Loucy (cell line): ENCODE results near the gene DES.

Experiments
- H2AFZ ChIP-seq: fragments of 200-600 bp; sonication (generic); 2 replicates; pipeline ENCODE4 v1.6.0; 2016; ENCODE audit warnings: antibody characterized with exemption, mild to moderate bottlenecking, low read length, moderate library complexity
- H3F3A ChIP-seq: fragments of 200-600 bp; 2 replicates; pipeline ENCODE4 v1.6.0; 2016; ENCODE audit warnings: antibody characterized with exemption, low read depth, mild to moderate bottlenecking
- H3K27me3 ChIP-seq: fragments of 200-600 bp; sonication (generic); 2 replicates; pipeline ENCODE4 v1.6.1; 2014; ENCODE audit warnings: low read length, mild to moderate bottlenecking; ENCODE audit not compliant: insufficient read depth, poor library complexity, severe bottlenecking
- H3K36me3 ChIP-seq: fragments of 200-600 bp; sonication (generic); 2 replicates; pipeline ENCODE4 v1.6.1; 2016; ENCODE audit warnings: low read length; ENCODE audit not compliant: insufficient read depth
- H3K4me1 ChIP-seq: fragments of 200-600 bp; sonication (generic); 2 replicates; pipeline ENCODE4 v1.5.1; 2014; ENCODE audit warnings: low read length, mild to moderate bottlenecking; ENCODE audit not compliant: insufficient read depth, poor library complexity, severe bottlenecking
- H3K4me2 ChIP-seq: fragments of 200-600 bp; sonication (generic); 2 replicates; pipeline ENCODE4 v1.6.0; 2014; ENCODE audit warnings: antibody characterized with exemption, low read length, low read depth, mild to moderate bottlenecking; ENCODE audit not compliant: poor library complexity, severe bottlenecking
- H3K4me3 ChIP-seq: fragments of 200-600 bp; sonication (generic); 2 replicates; pipeline ENCODE4 v1.5.1; 2014; ENCODE audit warnings: low read length, mild to moderate bottlenecking, mixed read lengths; ENCODE audit not compliant: poor library complexity, severe bottlenecking
- H3K79me2 ChIP-seq: fragments of 200-600 bp; sonication (generic); 2 replicates; pipeline ENCODE4 v1.6.1; 2014; ENCODE audit warnings: low read length; ENCODE audit not compliant: insufficient read depth
- H3K9ac ChIP-seq: fragments of 200-600 bp; sonication (generic); 2 replicates; pipeline ENCODE4 v1.6.0; 2014; ENCODE audit warnings: mild to moderate bottlenecking, low read depth, low read length, moderate library complexity; ENCODE audit not compliant: poor library complexity, severe bottlenecking
- H3K9me2 ChIP-seq: fragments of 200-600 bp; sonication (generic); replicated peaks from 2 replicates; pipeline ENCODE4 v1.6.1; 2016; ENCODE audit warnings: low read depth, low read length, mixed read lengths
- H3K9me3 ChIP-seq: fragments of 200-600 bp; sonication (generic); 2 replicates; pipeline ENCODE4 v1.6.1; 2014; ENCODE audit warnings: mild to moderate bottlenecking, antibody characterized with exemption, low read length, low read depth; ENCODE audit not compliant: insufficient read depth
- H4K20me1 ChIP-seq: fragments of 200-600 bp; sonication (generic); 2 replicates; pipeline ENCODE4 v1.6.0; 2014; ENCODE audit warnings: antibody characterized with exemption, low read length, mild to moderate bottlenecking; ENCODE audit not compliant: insufficient read depth, poor library complexity, severe bottlenecking
- EZH2phosphoT487 ChIP-seq: fragments of 200-600 bp; IDR thresholded peaks from 2 replicates; pipeline ENCODE4 v1.6.1; 2018; ENCODE audit warnings: antibody characterized with exemption, mild to moderate bottlenecking, moderate library complexity, borderline replicate concordance
- TF ChIP-seq, protein P1 (sequence below): fragments of 200-600 bp; sonication (generic); conservative IDR thresholded peaks from 2 replicates; pipeline ENCODE4 v1.5.1; 2014; ENCODE audit warnings: mild to moderate bottlenecking, antibody characterized with exemption, low read length

Gene DES

DNA sequence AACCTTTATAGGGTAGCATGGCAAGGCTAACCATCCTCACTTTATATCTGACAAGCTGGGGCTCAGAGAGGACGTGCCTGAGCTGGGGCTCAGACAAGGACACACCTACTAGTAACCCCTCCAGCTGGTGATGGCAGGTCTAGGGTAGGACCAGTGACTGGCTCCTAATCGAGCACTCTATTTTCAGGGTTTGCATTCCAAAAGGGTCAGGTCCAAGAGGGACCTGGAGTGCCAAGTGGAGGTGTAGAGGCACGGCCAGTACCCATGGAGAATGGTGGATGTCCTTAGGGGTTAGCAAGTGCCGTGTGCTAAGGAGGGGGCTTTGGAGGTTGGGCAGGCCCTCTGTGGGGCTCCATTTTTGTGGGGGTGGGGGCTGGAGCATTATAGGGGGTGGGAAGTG is 1.2 kb upstream of the DES start:
- H3K4me3 ChIP-seq: no peak overlapping the region
- no peak overlapping the region for H3K4me2 ChIP-seq
- no peaks in the 10 kb centered on the region for H3K27me3 ChIP-seq
- H3K36me3 ChIP-seq: no peaks in the 10 kb centered on the region
- H3K9me2 ChIP-seq: no peaks in the 10 kb centered on the region
- H3K9me3 ChIP-seq: no peaks in the 10 kb centered on the region
- no peaks in the 10 kb centered on the region for H4K20me1 ChIP-seq
- H3K79me2 ChIP-seq: no peaks in the 10 kb centered on the region
- TF ChIP-seq EZH2phosphoT487: no peak
- TF ChIP-seq, protein P1, sequence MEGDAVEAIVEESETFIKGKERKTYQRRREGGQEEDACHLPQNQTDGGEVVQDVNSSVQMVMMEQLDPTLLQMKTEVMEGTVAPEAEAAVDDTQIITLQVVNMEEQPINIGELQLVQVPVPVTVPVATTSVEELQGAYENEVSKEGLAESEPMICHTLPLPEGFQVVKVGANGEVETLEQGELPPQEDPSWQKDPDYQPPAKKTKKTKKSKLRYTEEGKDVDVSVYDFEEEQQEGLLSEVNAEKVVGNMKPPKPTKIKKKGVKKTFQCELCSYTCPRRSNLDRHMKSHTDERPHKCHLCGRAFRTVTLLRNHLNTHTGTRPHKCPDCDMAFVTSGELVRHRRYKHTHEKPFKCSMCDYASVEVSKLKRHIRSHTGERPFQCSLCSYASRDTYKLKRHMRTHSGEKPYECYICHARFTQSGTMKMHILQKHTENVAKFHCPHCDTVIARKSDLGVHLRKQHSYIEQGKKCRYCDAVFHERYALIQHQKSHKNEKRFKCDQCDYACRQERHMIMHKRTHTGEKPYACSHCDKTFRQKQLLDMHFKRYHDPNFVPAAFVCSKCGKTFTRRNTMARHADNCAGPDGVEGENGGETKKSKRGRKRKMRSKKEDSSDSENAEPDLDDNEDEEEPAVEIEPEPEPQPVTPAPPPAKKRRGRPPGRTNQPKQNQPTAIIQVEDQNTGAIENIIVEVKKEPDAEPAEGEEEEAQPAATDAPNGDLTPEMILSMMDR: no peak
- H3F3A ChIP-seq: no peaks in the 10 kb centered on the region
- no peaks in the 10 kb centered on the region for H3K4me1 ChIP-seq
- no peak overlapping the region for H3K9ac ChIP-seq
- no peak overlapping the region for H2AFZ ChIP-seq

DNA sequence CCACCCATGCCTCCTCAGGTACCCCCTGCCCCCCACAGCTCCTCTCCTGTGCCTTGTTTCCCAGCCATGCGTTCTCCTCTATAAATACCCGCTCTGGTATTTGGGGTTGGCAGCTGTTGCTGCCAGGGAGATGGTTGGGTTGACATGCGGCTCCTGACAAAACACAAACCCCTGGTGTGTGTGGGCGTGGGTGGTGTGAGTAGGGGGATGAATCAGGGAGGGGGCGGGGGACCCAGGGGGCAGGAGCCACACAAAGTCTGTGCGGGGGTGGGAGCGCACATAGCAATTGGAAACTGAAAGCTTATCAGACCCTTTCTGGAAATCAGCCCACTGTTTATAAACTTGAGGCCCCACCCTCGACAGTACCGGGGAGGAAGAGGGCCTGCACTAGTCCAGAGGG is 803 bp upstream of the DES start:
- TF ChIP-seq EZH2phosphoT487: no peak
- TF ChIP-seq, protein P1: no peak
- no peak overlapping the region for H2AFZ ChIP-seq
- H4K20me1 ChIP-seq: no peaks in the 10 kb centered on the region
- no peaks in the 10 kb centered on the region for H3F3A ChIP-seq
- no peaks in the 10 kb centered on the region for H3K9me2 ChIP-seq
- H3K79me2 ChIP-seq: no peaks in the 10 kb centered on the region
- H3K27me3 ChIP-seq: no peaks in the 10 kb centered on the region
- no peak overlapping the region for H3K4me2 ChIP-seq
- no peaks in the 10 kb centered on the region for H3K9me3 ChIP-seq
- H3K4me1 ChIP-seq: no peaks in the 10 kb centered on the region
- no peaks in the 10 kb centered on the region for H3K36me3 ChIP-seq
- H3K9ac ChIP-seq: no peak overlapping the region
- no peak overlapping the region for H3K4me3 ChIP-seq

DNA sequence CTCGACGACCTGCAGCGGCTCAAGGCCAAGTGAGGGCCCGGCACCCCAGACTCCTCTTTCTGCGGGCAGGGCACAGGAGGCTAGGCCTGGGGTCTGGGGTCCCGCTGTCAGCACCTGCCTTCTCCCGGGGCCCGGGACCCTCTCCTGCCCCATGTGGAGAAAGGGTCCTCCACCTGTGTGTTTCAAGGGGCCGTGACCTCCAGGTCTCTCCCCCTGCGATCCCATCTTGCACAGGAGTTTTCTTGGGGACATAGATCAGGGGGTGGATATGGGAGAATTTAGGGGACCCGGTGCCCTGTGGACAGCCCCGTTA is 791 bp downstream of the DES start:
- TF ChIP-seq EZH2phosphoT487: no peak
- TF ChIP-seq, protein P1: no peak
- H3K36me3 ChIP-seq: no peaks in the 10 kb centered on the region
- no peaks in the 10 kb centered on the region for H4K20me1 ChIP-seq
- H3K4me3 ChIP-seq: no peak overlapping the region
- H3K27me3 ChIP-seq: no peaks in the 10 kb centered on the region
- no peaks in the 10 kb centered on the region for H3K79me2 ChIP-seq
- no peak overlapping the region for H2AFZ ChIP-seq
- no peaks in the 10 kb centered on the region for H3K9me3 ChIP-seq
- H3F3A ChIP-seq: no peaks in the 10 kb centered on the region
- H3K4me1 ChIP-seq: no peaks in the 10 kb centered on the region
- H3K9me2 ChIP-seq: no peaks in the 10 kb centered on the region
- no peak overlapping the region for H3K4me2 ChIP-seq
- H3K9ac ChIP-seq: no peak overlapping the region
